GM12878 (cell line): ENCODE measurements around the gene MMGT1. TPM values are rescaled to one million over a fixed set of nuclear protein-coding genes. Genes with fewer than 3 reads are reported as not detected.

Source experiments
- ASH2L ChIP-seq: fragments of 300-600, 200-600 bp; sonication (generic); IDR thresholded peaks from 2 replicates; pipeline ENCODE4 v1.6.1; 2017; ENCODE audit warnings: low read depth, mild to moderate bottlenecking, borderline replicate concordance
- BCL11A ChIP-seq: IDR thresholded peaks from 2 replicates; pipeline ENCODE4 v1.6.1; 2011; ENCODE audit warnings: low read depth, low read length
- CHD2 ChIP-seq: IDR thresholded peaks from 2 replicates; pipeline ENCODE4 v1.6.1; 2011; ENCODE audit warnings: low read depth, low read length, improper control_type of control experiment, borderline replicate concordance
- EGR1 ChIP-seq, 2 experiments: IDR thresholded peaks; 1 replicate in 1 of 2; 2 replicates in 1 of 2; pipeline ENCODE4 v1.6.1; 2011 to 2012; ENCODE audit warnings: low read depth in 2 of 2, low read length in 2 of 2, borderline replicate concordance in 1 of 2, mild to moderate bottlenecking in 1 of 2, moderate library complexity in 1 of 2
- FOXM1 ChIP-seq: IDR thresholded peaks from 2 replicates; pipeline ENCODE4 v1.6.1; 2012; ENCODE audit warnings: low read depth, mild to moderate bottlenecking, inconsistent platforms, low read length, moderate library complexity
- HDAC6 ChIP-seq: fragments of 200-600 bp; sonication (generic); IDR thresholded peaks from one replicate; pipeline ENCODE4 v1.8.0; 2017; ENCODE audit warnings: antibody characterized with exemption; ENCODE audit not compliant: unreplicated experiment
- MEF2A ChIP-seq: IDR thresholded peaks from 2 replicates; pipeline ENCODE4 v1.6.1; 2011; ENCODE audit warnings: low read depth, mild to moderate bottlenecking, low read length, moderate library complexity; ENCODE audit not compliant: insufficient read depth
- MEF2B ChIP-seq: fragments of 450-650 bp; IDR thresholded peaks from 2 replicates; pipeline ENCODE4 v1.6.1; 2018; ENCODE audit warnings: mild to moderate bottlenecking, moderate library complexity; ENCODE audit not compliant: partially characterized antibody, poor library complexity, severe bottlenecking
- NR2F1 ChIP-seq: fragments of 450-650 bp; conservative IDR thresholded peaks from 2 replicates; pipeline ENCODE4 v1.6.1; 2017; ENCODE audit warnings: mild to moderate bottlenecking
- PML ChIP-seq: IDR thresholded peaks from 2 replicates; pipeline ENCODE4 v1.6.1; 2012; ENCODE audit warnings: low read length, inconsistent platforms
- RAD51 ChIP-seq: fragments of 450-650 bp; IDR thresholded peaks from 2 replicates; pipeline ENCODE4 v1.6.1; 2016; ENCODE audit warnings: moderate library complexity, mild to moderate bottlenecking, inconsistent platforms
- STAT1 ChIP-seq: fragments of 450-650 bp; conservative IDR thresholded peaks from 2 replicates; pipeline ENCODE4 v1.6.1; 2014; ENCODE audit warnings: antibody characterized with exemption, mild to moderate bottlenecking
- TAF1 ChIP-seq: IDR thresholded peaks from 2 replicates; pipeline ENCODE4 v1.6.1; 2011; ENCODE audit warnings: mild to moderate bottlenecking, low read depth, low read length, borderline replicate concordance
- TCF7 ChIP-seq: IDR thresholded peaks from 2 replicates; pipeline ENCODE4 v1.6.1; 2014; ENCODE audit warnings: antibody characterized with exemption, borderline replicate concordance
- YY1 ChIP-seq: IDR thresholded peaks from 2 replicates; pipeline ENCODE4 v1.6.1; 2011; ENCODE audit warnings: low read depth, mild to moderate bottlenecking, low read length
- ZNF207 ChIP-seq: fragments of 450-650 bp; IDR thresholded peaks from 2 replicates; pipeline ENCODE4 v1.6.1; 2014; ENCODE audit warnings: antibody characterized with exemption, mild to moderate bottlenecking, borderline replicate concordance
- ZNF274 ChIP-seq: IDR thresholded peaks from one replicate; pipeline ENCODE4 v1.8.0; 2011; ENCODE audit not compliant: insufficient read length, insufficient read depth
- polyA plus RNA-seq, 11 experiments: library from polyadenylated mRNA; depleted of rRNA in 4 of 11; unstranded in 6 of 11; stranded (reverse) in 5 of 11; fragments of >200 nt; fragmentation: Nextera tagmentation in 4 of 11; fragmentation: Illumina TruSeq in 1 of 11; extraction: Ambion mirVana in 4 of 11; extraction: Trizol in 1 of 11; gene quantifications; 1 replicate in 1 of 11; 2 replicates in 10 of 11; pipeline versions ENCODE4 v1.2.1 to v1.2.3, GENCODE V29; 2011 to 2016; ENCODE audit warnings: inconsistent platforms in 2 of 11, missing spikeins in 2 of 11, low read depth in 1 of 11
- total RNA-seq, 4 experiments: library from RNA; depleted of rRNA in 3 of 4; stranded (reverse); fragments of >200 nt in 3 of 4; fragmentation: Illumina TruSeq in 1 of 4; extraction: Trizol in 1 of 4; gene quantifications; 2 replicates each; pipeline versions ENCODE4 v1.2.1 to v1.2.3, GENCODE V29; 2013 to 2021
- TF ChIP-seq, protein P1 (sequence below): fragments of 450-650 bp; IDR thresholded peaks from 2 replicates; pipeline ENCODE4 v1.6.1; 2017; ENCODE audit warnings: mild to moderate bottlenecking, moderate library complexity
- TF ChIP-seq, protein P2 (sequence below): fragments of 450-650 bp; formaldehyde crosslinking; IDR thresholded peaks from 2 replicates; pipeline ENCODE4 v1.4.0; 2022; ENCODE audit warnings: mild to moderate bottlenecking, moderate library complexity
- TF ChIP-seq, protein P3 (sequence below): fragments of 450-650 bp; IDR thresholded peaks from 2 replicates; pipeline ENCODE4 v1.6.1; 2017; ENCODE audit warnings: antibody characterized with exemption, mild to moderate bottlenecking, moderate library complexity

The MMGT1 gene
- total and polyA plus RNA-seq, 10 of the 15 experiments (the other 5 are each of a cell fraction or from before 2014, with no cell fraction given): 8.8 to 19.2 (median 13.7) TPM

DNA sequence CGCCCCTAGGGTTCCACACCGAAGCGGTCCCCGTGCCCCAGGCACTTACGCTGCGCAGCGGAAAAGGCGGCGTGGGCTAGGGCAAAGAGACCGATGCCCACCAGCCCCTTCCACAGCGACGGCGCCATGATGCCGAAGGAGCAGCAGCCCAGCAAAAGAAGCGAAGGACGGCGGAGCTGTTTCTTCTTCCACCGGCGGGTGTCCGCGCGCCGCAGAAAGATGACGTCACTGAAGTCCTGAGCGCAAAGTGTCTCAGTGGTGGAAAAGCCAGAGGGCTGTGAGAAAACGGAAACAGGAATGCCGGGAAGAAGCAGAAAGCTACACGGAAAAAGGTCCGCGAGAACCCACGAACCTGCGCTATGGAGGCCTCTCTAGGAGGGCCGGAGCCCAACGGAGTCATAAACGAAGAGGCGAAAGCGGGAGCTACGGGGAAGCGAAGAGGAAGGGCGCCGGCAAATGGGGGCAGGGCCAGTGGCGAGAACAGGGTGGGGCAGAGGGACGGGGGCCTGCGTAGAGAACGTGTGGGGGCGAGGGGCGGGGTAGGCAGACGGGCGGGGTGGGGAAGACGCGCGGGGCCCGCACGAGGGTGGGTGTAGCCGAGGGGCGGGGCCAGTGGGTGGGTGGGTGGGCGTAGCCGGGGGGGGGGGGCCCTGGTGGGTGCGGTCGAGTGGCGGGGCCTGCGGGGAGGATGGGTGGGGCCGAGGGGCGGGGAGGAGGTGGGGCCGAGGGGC, at the start of gene MMGT1 (continued):
- TF ChIP-seq, protein P1, sequence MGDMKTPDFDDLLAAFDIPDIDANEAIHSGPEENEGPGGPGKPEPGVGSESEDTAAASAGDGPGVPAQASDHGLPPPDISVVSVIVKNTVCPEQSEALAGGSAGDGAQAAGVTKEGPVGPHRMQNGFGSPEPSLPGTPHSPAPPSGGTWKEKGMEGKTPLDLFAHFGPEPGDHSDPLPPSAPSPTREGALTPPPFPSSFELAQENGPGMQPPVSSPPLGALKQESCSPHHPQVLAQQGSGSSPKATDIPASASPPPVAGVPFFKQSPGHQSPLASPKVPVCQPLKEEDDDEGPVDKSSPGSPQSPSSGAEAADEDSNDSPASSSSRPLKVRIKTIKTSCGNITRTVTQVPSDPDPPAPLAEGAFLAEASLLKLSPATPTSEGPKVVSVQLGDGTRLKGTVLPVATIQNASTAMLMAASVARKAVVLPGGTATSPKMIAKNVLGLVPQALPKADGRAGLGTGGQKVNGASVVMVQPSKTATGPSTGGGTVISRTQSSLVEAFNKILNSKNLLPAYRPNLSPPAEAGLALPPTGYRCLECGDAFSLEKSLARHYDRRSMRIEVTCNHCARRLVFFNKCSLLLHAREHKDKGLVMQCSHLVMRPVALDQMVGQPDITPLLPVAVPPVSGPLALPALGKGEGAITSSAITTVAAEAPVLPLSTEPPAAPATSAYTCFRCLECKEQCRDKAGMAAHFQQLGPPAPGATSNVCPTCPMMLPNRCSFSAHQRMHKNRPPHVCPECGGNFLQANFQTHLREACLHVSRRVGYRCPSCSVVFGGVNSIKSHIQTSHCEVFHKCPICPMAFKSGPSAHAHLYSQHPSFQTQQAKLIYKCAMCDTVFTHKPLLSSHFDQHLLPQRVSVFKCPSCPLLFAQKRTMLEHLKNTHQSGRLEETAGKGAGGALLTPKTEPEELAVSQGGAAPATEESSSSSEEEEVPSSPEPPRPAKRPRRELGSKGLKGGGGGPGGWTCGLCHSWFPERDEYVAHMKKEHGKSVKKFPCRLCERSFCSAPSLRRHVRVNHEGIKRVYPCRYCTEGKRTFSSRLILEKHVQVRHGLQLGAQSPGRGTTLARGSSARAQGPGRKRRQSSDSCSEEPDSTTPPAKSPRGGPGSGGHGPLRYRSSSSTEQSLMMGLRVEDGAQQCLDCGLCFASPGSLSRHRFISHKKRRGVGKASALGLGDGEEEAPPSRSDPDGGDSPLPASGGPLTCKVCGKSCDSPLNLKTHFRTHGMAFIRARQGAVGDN: no peak
- TF ChIP-seq EGR1 (IDR thresholded peaks at IDR 0.05; ENCODE audit: borderline replicate concordance in 1 of 2, low read depth in 2 of 2, low read length in 2 of 2) (peak in 1 of 2 experiments; percentile 50; a peak in 1 of 3 replicates), TAF1 (0 out of 2 replicates have a peak, but pooled peaks have one; percentile 27), ASH2L (0 out of 2 replicates have a peak, but pooled peaks have one; percentile 38), MEF2A (no peak), CHD2 (0 out of 2 replicates have a peak, but pooled peaks have one; percentile 50), BCL11A (no peak), MEF2B (no peak), STAT1 (peak; percentile 66; the same call in 1 of the 2 replicates), NR2F1 (no peak), TCF7 (no peak), YY1 (peak; percentile 72), ZNF274 (no peak), PML (peak; percentile 46; the same call in 1 of the 2 replicates), FOXM1 (no peak), ZNF207 (no peak), RAD51 (no peak), HDAC6 (no peak)
- TF ChIP-seq, protein P2, sequence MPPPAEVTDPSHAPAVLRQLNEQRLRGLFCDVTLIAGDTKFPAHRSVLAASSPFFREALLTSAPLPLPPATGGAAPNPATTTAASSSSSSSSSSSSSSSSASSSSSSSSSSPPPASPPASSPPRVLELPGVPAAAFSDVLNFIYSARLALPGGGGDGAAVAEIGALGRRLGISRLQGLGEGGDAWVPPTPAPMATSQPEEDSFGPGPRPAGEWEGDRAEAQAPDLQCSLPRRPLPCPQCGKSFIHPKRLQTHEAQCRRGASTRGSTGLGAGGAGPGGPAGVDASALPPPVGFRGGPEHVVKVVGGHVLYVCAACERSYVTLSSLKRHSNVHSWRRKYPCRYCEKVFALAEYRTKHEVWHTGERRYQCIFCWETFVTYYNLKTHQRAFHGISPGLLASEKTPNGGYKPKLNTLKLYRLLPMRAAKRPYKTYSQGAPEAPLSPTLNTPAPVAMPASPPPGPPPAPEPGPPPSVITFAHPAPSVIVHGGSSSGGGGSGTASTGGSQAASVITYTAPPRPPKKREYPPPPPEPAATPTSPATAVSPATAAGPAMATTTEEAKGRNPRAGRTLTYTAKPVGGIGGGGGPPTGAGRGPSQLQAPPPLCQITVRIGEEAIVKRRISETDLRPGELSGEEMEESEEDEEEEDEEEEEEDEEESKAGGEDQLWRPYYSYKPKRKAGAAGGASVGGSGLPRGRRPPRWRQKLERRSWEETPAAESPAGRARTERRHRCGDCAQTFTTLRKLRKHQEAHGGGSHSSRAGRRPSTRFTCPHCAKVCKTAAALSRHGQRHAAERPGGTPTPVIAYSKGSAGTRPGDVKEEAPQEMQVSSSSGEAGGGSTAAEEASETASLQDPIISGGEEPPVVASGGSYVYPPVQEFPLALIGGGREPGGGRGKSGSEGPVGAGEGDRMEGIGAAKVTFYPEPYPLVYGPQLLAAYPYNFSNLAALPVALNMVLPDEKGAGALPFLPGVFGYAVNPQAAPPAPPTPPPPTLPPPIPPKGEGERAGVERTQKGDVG (CRISPR knock-in tag): no peak
- TF ChIP-seq, protein P3, sequence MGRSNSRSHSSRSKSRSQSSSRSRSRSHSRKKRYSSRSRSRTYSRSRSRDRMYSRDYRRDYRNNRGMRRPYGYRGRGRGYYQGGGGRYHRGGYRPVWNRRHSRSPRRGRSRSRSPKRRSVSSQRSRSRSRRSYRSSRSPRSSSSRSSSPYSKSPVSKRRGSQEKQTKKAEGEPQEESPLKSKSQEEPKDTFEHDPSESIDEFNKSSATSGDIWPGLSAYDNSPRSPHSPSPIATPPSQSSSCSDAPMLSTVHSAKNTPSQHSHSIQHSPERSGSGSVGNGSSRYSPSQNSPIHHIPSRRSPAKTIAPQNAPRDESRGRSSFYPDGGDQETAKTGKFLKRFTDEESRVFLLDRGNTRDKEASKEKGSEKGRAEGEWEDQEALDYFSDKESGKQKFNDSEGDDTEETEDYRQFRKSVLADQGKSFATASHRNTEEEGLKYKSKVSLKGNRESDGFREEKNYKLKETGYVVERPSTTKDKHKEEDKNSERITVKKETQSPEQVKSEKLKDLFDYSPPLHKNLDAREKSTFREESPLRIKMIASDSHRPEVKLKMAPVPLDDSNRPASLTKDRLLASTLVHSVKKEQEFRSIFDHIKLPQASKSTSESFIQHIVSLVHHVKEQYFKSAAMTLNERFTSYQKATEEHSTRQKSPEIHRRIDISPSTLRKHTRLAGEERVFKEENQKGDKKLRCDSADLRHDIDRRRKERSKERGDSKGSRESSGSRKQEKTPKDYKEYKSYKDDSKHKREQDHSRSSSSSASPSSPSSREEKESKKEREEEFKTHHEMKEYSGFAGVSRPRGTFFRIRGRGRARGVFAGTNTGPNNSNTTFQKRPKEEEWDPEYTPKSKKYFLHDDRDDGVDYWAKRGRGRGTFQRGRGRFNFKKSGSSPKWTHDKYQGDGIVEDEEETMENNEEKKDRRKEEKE: no peak
